ENCODE measurements around the gene C1QTNF6. TPM values are rescaled to one million over a fixed set of nuclear protein-coding genes. Genes with fewer than 3 reads are reported as not detected.
"Not testable (repeated sequence)": the region's sequence is repeated elsewhere in the genome, so short reads cannot be mapped to it uniquely, and the experiment has no call there.

The C1QTNF6 gene
- total and polyA plus RNA-seq, 7 experiments from 2014 or later: 1.1 to 27.6 (median 14.5) TPM

DNA sequence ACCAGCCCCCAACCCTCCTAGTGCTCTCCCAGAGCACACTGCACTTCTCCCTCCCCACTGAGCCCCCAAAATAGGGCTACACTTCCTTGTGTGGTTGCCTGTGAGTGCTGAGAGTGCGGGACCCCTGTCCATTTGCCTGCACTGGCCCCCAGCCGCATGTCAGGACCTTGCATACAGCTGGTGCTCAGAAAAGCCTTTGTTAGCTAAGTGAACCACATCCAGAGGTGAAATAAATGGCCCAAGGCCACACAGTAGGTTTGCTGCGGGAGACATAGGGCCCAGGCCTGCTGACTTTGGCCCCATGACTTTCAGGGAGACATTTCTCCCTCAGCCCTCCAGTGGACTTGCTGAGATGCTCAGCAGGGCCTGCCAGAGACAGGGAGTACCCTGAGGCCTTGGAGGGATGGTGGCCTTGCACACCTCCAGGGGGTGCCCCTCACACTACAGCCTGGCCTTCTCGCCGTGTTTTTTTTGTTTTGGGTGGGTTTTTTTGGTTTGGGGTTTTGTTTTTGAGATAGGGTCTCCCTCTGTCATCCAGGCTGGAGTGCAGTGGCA lies 14.0 kb upstream of the C1QTNF6 start:
- peaks cover 0 to 10% (median 0%) of the 10 kb centered on the region in 3 experiments for H3K36me3 ChIP-seq (ENCODE audit: control insufficient read depth in 2 of 3, insufficient read depth in 3 of 3, low read length in 3 of 3)
- H3K9me3 ChIP-seq (ENCODE audit: control insufficient read depth in 2 of 3, low read length in 3 of 3): no peaks in the 10 kb centered on the region
- peaks cover 18 to 30% of the 10 kb centered on the region in 2 donors for H3K4me1 ChIP-seq (ENCODE audit: control insufficient read depth in 2 of 2, insufficient read depth in 2 of 2, low read length in 2 of 2)
- Mint-ChIP-seq H3K27ac (peak overlapping the region in 3 of 9 donors; percentile 62 to 76 (median 70)), H3K36me3 (peaks cover 0 to 3% (median 0%) of the 10 kb centered on the region in 5 donors), H3K9me3 (no peaks in the 10 kb centered on the region), H3K4me3 (no peak overlapping the region), H3K27me3 (no peaks in the 10 kb centered on the region), H3K4me1 (peaks cover 18 to 66% (median 38%) of the 10 kb centered on the region in 7 donors)
- no peaks in the 10 kb centered on the region for H3K27me3 ChIP-seq (ENCODE audit: control insufficient read depth in 2 of 2, insufficient read depth in 2 of 2, low read length in 2 of 2)
- no peak for DNase-seq
- intact Hi-C loops (cut with micrococcal nuclease): no loop called here
- no peak for ATAC-seq
- H3K4me3 ChIP-seq (ENCODE audit: low read length): no peak overlapping the region
- POLR2A ChIA-PET: interaction anchor here (1.3 to 14.7 kb wide), 5 partner anchors 7 to 40 kb away, joined by 3 to 256 read pairs (median 59); partner anchors contain the start of gene RAC2
- CTCF ChIA-PET: interaction anchor here (1.0 to 3.8 kb wide), 4 partner anchors 16 to 122 kb away, joined by 4 to 39 read pairs (median 10); no protein-coding TSS in a partner anchor
- no peak overlapping the region for H3K27ac ChIP-seq (ENCODE audit: low read depth, low read length)

DNA sequence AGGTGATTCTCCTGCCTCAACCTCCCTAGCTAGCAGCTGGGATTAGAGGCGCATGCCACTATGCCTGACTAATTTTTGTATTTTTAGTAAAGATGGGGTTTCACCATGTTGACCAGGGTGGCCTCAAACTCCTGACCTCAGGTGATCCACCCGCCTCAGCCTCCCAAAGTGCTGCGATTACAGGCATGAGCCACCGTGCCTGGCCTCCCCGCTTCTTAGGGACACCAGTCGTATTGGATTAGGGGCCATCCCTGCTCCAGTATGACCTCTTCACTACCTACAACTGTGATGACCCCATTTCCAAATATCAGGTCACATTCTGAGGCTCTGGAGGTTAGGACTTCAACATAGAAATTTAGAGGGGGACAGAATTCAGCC lies 13.4 kb upstream of the C1QTNF6 start:
- H3K4me3 Mint-ChIP-seq: peak overlapping the region in 1 of 10 donors; percentile 29
- H3K36me3 Mint-ChIP-seq; H3K27ac ChIP-seq (ENCODE audit: low read depth, low read length); DNase-seq; H3K9me3 ChIP-seq (ENCODE audit: control insufficient read depth in 2 of 3, low read length in 3 of 3); H3K27me3 ChIP-seq (ENCODE audit: control insufficient read depth in 2 of 2, insufficient read depth in 2 of 2, low read length in 2 of 2); H3K36me3 ChIP-seq (ENCODE audit: control insufficient read depth in 2 of 3, insufficient read depth in 3 of 3, low read length in 3 of 3); H3K4me3 ChIP-seq (ENCODE audit: low read length); H3K9me3 Mint-ChIP-seq; H3K27me3 Mint-ChIP-seq; intact Hi-C loops (cut with micrococcal nuclease); ATAC-seq: not testable (repeated sequence)
- ChIA-PET CTCF (interaction anchor here (0.7 to 3.8 kb wide), 6 partner anchors 17 to 121 kb away, joined by 3 to 39 read pairs (median 5); no protein-coding TSS in a partner anchor), POLR2A (interaction anchor here (0.7 to 14.7 kb wide), 5 partner anchors 7 to 426 kb away, joined by 3 to 256 read pairs (median 59); partner anchors contain the start of gene RAC2)
- H3K4me1 ChIP-seq (ENCODE audit: control insufficient read depth in 2 of 2, insufficient read depth in 2 of 2, low read length in 2 of 2): peaks cover 20 to 29% of the 10 kb centered on the region in 2 donors
- peaks cover 18 to 63% (median 35%) of the 10 kb centered on the region in 7 donors for H3K4me1 Mint-ChIP-seq
- H3K27ac Mint-ChIP-seq: peak overlapping the region in 4 of 9 donors; percentile 28 to 76 (median 66)

DNA sequence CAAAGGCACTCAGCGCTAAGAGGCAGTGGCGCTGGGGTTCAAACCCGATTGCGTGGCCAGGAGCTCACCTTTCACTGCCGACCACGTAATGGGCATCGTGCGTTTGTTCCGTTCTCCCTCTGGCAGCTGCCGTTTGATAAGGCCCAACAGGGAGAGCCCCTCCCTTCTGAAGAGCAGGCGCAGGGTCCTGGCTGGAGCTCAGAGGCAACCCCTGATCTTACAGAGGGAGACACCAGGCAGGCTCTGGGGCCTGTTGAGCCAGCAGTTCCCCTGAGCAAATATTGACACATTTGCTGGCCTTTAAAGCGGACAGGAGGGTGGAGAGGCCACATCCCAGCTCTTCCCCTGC lies 11.7 kb upstream of the C1QTNF6 start:
- Mint-ChIP-seq H3K36me3 (no peaks in the 10 kb centered on the region), H3K4me3 (peak overlapping the region in 9 of 10 donors; percentile 80 to 90 (median 86)), H3K27ac (peak overlapping the region; percentile 87 to 99 (median 96)), H3K4me1 (peaks cover 14 to 59% (median 39%) of the 10 kb centered on the region in 7 donors), H3K27me3 (no peaks in the 10 kb centered on the region), H3K9me3 (no peaks in the 10 kb centered on the region)
- ChIA-PET POLR2A (interaction anchor here (0.6 to 14.7 kb wide), 14 partner anchors 9 to 285 kb away, joined by 3 to 256 read pairs (median 8); partner anchors contain the start of genes CYTH4 and RAC2), CTCF (interaction anchor here (0.5 to 3.8 kb wide), 33 partner anchors 9 to 531 kb away, joined by 3 to 39 read pairs (median 4); partner anchors contain the start of genes IFT27, RAC2 and SSTR3)
- Histone ChIP-seq H3K4me3 (ENCODE audit: low read length) (peak overlapping the region; percentile 48), H3K27me3 (ENCODE audit: control insufficient read depth in 2 of 2, insufficient read depth in 2 of 2, low read length in 2 of 2) (no peaks in the 10 kb centered on the region), H3K4me1 (ENCODE audit: control insufficient read depth in 2 of 2, insufficient read depth in 2 of 2, low read length in 2 of 2) (peaks cover 20 to 29% of the 10 kb centered on the region in 2 donors), H3K27ac (ENCODE audit: low read depth, low read length) (peak overlapping the region; percentile 86), H3K9me3 (ENCODE audit: control insufficient read depth in 2 of 3, low read length in 3 of 3) (no peaks in the 10 kb centered on the region), H3K36me3 (ENCODE audit: control insufficient read depth in 2 of 3, insufficient read depth in 3 of 3, low read length in 3 of 3) (no peaks in the 10 kb centered on the region)
- no peak for ATAC-seq
- DNase-seq: no peak
- intact Hi-C loops (cut with micrococcal nuclease): loop anchor here (1.0 to 10.0 kb wide), 15 partner anchors 9 to 670 kb away; partner anchors contain the start of genes IFT27 (in 2 of the 2), EIF3D (in 1 of the 2), IL2RB (in 1 of the 2) and RAC2 (in 1 of the 2)

DNA sequence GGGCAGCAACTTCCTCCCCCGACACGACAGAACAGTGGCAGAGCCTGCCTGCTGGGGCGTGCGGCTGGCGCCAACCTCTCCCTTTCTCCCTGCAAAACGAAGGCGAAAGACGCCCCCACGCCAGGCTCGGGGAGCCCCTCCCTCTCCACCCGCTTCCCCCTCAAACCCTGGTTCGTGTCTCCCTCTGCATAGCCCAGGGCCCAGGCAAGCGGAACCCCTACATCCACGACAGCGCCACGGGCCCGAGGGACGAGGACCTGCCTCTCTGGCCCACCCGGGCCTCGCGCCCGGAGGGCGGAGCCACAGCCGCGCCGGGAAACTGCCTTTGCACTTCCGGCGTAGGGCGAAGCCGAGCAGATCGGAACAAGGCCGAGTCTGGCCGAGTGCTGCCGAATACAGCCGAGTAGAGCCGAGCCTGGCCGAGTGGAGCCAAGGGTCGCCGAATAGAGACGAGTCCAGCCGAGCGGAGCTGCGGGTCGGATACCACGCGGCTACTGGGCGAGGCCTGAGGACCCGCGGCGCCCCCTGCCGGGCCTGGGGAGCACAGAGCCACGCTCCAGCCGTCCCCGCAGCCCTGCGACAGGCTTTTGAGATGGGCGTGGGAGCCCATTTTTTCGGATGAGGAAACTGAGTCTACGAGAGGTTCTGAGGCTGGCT lies 11.2 kb upstream of the C1QTNF6 start:
- Mint-ChIP-seq H3K27ac (peak overlapping the region; percentile 87 to 99 (median 96)), H3K9me3 (no peaks in the 10 kb centered on the region), H3K36me3 (peaks cover 0 to 2% (median 0%) of the 10 kb centered on the region in 5 donors), H3K4me1 (peaks cover 19 to 60% (median 41%) of the 10 kb centered on the region in 7 donors), H3K27me3 (no peaks in the 10 kb centered on the region), H3K4me3 (peak overlapping the region; percentile 80 to 90 (median 86))
- intact Hi-C loops (cut with micrococcal nuclease): loop anchor here (1.0 to 10.0 kb wide), 15 partner anchors 9 to 670 kb away; partner anchors contain the start of genes IFT27 (in 2 of the 2), EIF3D (in 1 of the 2), IL2RB (in 1 of the 2) and RAC2 (in 1 of the 2)
- H3K4me1 ChIP-seq (ENCODE audit: control insufficient read depth in 2 of 2, insufficient read depth in 2 of 2, low read length in 2 of 2): peaks cover 24 to 33% of the 10 kb centered on the region in 2 donors
- no peaks in the 10 kb centered on the region for H3K27me3 ChIP-seq (ENCODE audit: control insufficient read depth in 2 of 2, insufficient read depth in 2 of 2, low read length in 2 of 2)
- peak overlapping the region; percentile 90 for H3K4me3 ChIP-seq (ENCODE audit: low read length)
- DNase-seq (peak; percentile 94 to 100 (median 99)), ATAC-seq (peak; percentile 98)
- H3K27ac ChIP-seq (ENCODE audit: low read depth, low read length): peak overlapping the region; percentile 86
- no peaks in the 10 kb centered on the region for H3K9me3 ChIP-seq (ENCODE audit: control insufficient read depth in 2 of 3, low read length in 3 of 3)
- ChIA-PET POLR2A (interaction anchor here (0.6 to 14.7 kb wide), 18 partner anchors 9 to 286 kb away, joined by 3 to 256 read pairs (median 8); partner anchors contain the start of genes CYTH4, IL2RB and RAC2), CTCF (interaction anchor here (0.5 to 3.8 kb wide), 34 partner anchors 8 to 531 kb away, joined by 3 to 39 read pairs (median 4); partner anchors contain the start of genes IFT27, RAC2 and SSTR3)
- H3K36me3 ChIP-seq (ENCODE audit: control insufficient read depth in 2 of 3, insufficient read depth in 3 of 3, low read length in 3 of 3): no peaks in the 10 kb centered on the region

DNA sequence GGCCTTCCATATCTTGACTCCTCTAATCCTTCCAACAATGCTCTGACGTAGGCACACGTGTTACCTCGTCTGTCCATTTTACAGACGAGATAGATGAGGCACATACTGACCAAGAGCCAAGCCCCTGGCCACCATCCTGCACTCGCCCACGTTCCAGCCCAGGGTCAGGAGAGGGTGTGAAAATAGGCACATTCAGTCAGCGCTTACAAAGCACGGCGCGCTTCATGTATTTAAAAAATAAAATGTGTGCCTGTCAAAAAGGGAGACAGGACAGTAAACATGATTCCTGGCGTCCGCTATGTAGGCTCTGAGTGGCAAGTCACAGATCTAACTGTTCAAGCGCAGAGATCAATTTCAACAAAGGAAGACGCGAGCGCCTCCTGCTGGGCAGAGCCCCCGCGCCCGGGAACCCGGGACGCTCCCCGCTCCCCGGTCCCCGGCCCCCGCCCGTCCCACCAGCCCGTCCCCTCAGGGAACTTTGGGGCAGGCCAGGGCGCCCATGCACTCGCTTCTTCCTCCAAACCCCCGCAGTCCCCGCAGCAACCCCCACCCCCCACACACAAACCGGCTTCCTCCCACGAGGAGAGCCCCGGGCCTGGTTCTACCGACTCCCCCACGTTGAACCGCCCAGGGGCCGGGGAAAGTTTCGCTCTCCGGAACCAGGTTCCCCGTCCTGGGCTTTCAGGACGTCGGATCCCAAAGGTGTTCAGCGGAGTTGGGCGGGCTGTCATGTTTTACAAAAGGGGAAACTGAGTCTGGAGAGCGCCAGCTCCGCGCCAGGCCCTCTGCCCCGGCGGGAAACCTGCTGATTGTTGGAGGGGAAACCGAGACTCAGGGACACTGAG lies 10.4 kb upstream of the C1QTNF6 start:
- Histone ChIP-seq H3K4me3 (ENCODE audit: low read length) (peak overlapping the region; percentile 90), H3K36me3 (ENCODE audit: control insufficient read depth in 2 of 3, insufficient read depth in 3 of 3, low read length in 3 of 3) (no peaks in the 10 kb centered on the region), H3K27me3 (ENCODE audit: control insufficient read depth in 2 of 2, insufficient read depth in 2 of 2, low read length in 2 of 2) (no peaks in the 10 kb centered on the region), H3K9me3 (ENCODE audit: control insufficient read depth in 2 of 3, low read length in 3 of 3) (no peaks in the 10 kb centered on the region), H3K27ac (ENCODE audit: low read depth, low read length) (peak overlapping the region; percentile 86), H3K4me1 (ENCODE audit: control insufficient read depth in 2 of 2, insufficient read depth in 2 of 2, low read length in 2 of 2) (peaks cover 32 to 40% of the 10 kb centered on the region in 2 donors)
- peaks cover 0 to 6% (median 0%) of the 10 kb centered on the region in 5 donors for H3K36me3 Mint-ChIP-seq
- H3K4me3 Mint-ChIP-seq: peak overlapping the region; percentile 80 to 90 (median 86)
- no peaks in the 10 kb centered on the region for H3K27me3 Mint-ChIP-seq
- POLR2A ChIA-PET: interaction anchor here (0.8 to 14.7 kb wide), 18 partner anchors 10 to 286 kb away, joined by 3 to 256 read pairs (median 7); partner anchors contain the start of genes CYTH4, IL2RB and RAC2
- CTCF ChIA-PET: interaction anchor here (0.5 to 3.8 kb wide), 33 partner anchors 8 to 221 kb away, joined by 3 to 39 read pairs (median 6); partner anchors contain the start of gene RAC2
- H3K4me1 Mint-ChIP-seq: peaks cover 27 to 60% (median 49%) of the 10 kb centered on the region in 7 donors
- no peaks in the 10 kb centered on the region for H3K9me3 Mint-ChIP-seq
- peak; percentile 77 to 95 (median 86) for DNase-seq
- intact Hi-C loops (cut with micrococcal nuclease): loop anchor here (1.0 to 10.0 kb wide), 20 partner anchors 10 to 669 kb away; partner anchors contain the start of genes IFT27 (in 2 of the 2), EIF3D (in 1 of the 2), IL2RB (in 1 of the 2) and RAC2 (in 1 of the 2)
- peak overlapping the region; percentile 87 to 99 (median 96) for H3K27ac Mint-ChIP-seq
- ATAC-seq: peak; percentile 54

Data from naive thymus-derived CD4-positive, alpha-beta T cell (primary cell).